Thyroid gland (tissue), 4 donors: ENCODE data around the gene PCK2. TPM values are rescaled to one million over a fixed set of nuclear protein-coding genes. Genes with fewer than 3 reads are reported as not detected.

Experiments
- DNase-seq, 2 donors: peaks; one replicate each; pipeline ENCODE4 v3.0.0-alpha.2; 2019
- H3K27ac ChIP-seq, 3 donors: fragments of 200-600 bp; sonication (generic); 1 replicate in 2 of 3; 2 replicates in 1 of 3; pipeline ENCODE4 v1.5.1; 2016 to 2019; ENCODE audit warnings: mild to moderate bottlenecking in 1 of 3, moderate library complexity in 1 of 3
- H3K27me3 ChIP-seq: fragments of 200-600 bp; sonication (generic); one replicate; pipeline ENCODE4 v1.5.1; 2019
- H3K36me3 ChIP-seq, 2 donors: fragments of 200-600 bp; sonication (generic); one replicate each; pipeline ENCODE4 v1.5.1; 2016 to 2019
- H3K4me1 ChIP-seq, 2 donors: fragments of 200-600 bp; sonication (generic); one replicate each; pipeline ENCODE4 v1.5.1; 2017 to 2019
- H3K4me3 ChIP-seq, 3 donors: fragments of 200-600 bp; sonication (generic); replicated peaks in 1 of 3; 1 replicate in 2 of 3; 2 replicates in 1 of 3; pipeline ENCODE4 v1.5.1; 2016; ENCODE audit warnings: mild to moderate bottlenecking in 1 of 3
- H3K9me3 ChIP-seq: fragments of 200-600 bp; sonication (generic); one replicate; pipeline ENCODE4 v1.5.1; 2017
- CTCF ChIP-seq, 6 experiments: fragments of 200-600 bp in 3 of 6; fragments of 450-650 bp in 3 of 6; sonication (generic) in 3 of 6; IDR thresholded peaks; one replicate each; pipeline ENCODE4 v1.5.1; 2016 to 2019; ENCODE audit warnings: antibody characterized with exemption in 6 of 6, mild to moderate bottlenecking in 2 of 6, inconsistent platforms in 1 of 6, moderate library complexity in 1 of 6
- POLR2A ChIP-seq, 2 donors: fragments of 450-650 bp; IDR thresholded peaks; one replicate each; pipeline ENCODE4 v1.6.1; 2017; ENCODE audit warnings: antibody characterized with exemption in 2 of 2, mild to moderate bottlenecking in 2 of 2, moderate library complexity in 1 of 2
- WGBS, 2 donors: methylation state at CpG; one replicate each; pipeline ENCODE4 v1.1.5; 2017; 5-methylcytosine and 5-hydroxymethylcytosine counted together
- intact Hi-C: fragments of 100-400 bp; cut with DNase I; formaldehyde crosslinking; loops from one replicate; pipeline ENCODE4 v1.15.1; 2023
- total RNA-seq, 4 donors: library from RNA; depleted of rRNA; stranded (reverse); fragments of >200 nt; gene quantifications; one replicate each; pipeline ENCODE4 v1.2.3, GENCODE V29; 2016

The PCK2 gene
- total RNA-seq, 4 donors from 2014 or later = 29.8 to 47.4 (median 39.3) TPM

DNA sequence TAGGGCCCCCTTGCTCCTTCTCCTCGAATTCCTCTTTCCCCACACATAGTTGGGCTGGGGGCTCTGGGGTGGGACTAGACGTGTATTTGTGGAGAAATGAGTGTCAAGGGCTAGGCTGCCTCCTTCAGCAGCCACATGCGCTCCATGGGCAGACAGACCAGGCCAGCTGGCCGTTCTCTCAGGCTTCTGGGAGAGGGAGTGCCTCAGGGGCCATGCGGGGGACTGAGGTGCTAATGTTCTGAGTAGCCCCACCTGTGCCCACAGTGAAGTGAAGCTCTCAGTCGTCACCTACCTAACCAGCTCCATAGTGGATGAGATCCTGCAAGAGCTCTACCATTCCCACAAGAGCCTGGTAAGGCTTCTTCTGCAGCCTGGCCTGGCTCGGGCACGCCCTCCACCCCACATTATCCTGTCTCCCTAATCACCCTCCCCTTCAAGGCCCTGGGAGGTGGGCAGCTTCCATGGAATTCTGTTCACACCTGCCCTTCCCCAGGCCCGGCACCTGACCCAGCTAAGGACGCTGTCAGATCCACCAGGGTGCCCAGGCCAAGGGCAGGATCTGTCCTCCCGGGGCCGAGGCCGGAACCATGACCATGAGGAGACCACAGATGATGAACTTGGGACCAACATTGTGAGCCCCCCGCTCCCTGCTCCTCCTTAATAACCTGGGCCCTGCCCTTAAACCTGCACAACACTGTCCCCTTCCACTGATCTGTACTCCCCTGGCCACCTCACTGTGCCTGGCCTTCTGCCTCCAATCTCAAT, 31.7 kb upstream of the PCK2 start:
- H3K36me3 ChIP-seq = no peaks in the 10 kb centered on the region
- WGBS, 2 donors = 93 to 95% methylated on average over 12 of the region's 14 CpGs
- TF ChIP-seq POLR2A (IDR thresholded peaks at IDR 0.05) = no peak
- intact Hi-C loops = no loop called here
- no peak overlapping the region for H3K4me3 ChIP-seq
- H3K27ac ChIP-seq = no peak overlapping the region
- no peak for DNase-seq
- H3K9me3 ChIP-seq = no peaks in the 10 kb centered on the region
- no peaks in the 10 kb centered on the region for H3K27me3 ChIP-seq
- no peaks in the 10 kb centered on the region for H3K4me1 ChIP-seq

DNA sequence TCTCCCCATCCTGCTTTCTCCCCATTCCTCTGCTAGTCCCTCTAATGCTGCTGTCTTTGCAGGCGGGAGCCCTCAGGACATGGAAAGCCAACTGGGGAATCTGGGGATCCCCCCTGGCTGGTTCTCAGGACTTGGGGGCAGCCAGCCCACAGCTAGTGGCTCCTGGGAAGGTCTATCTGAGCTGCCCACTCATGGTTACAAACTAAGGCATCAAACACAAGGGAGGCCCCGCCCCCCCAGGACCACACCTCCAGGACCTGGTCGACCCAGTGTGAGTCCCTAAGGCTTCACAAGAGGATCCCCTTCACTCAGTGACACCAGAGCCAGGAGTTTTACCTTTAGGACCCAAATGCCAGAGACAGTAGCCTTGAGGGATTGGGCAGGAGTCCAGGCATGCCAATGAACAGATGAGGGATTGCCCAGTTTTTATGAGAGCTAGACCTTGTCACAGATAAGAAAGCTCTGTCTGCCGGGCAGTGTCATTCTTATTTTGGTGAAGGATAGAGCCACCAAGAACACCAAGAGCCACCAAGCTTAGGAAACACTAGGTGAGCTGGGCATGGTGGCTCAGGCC, 30.8 kb upstream of the PCK2 start:
- no peak overlapping the region for H3K27ac ChIP-seq
- H3K27me3 ChIP-seq = no peaks in the 10 kb centered on the region
- H3K9me3 ChIP-seq = no peaks in the 10 kb centered on the region
- no peak for DNase-seq
- intact Hi-C loops = no loop called here
- H3K4me1 ChIP-seq = no peaks in the 10 kb centered on the region
- no peak for TF ChIP-seq CTCF (IDR thresholded peaks at IDR 0.05)
- TF ChIP-seq POLR2A (IDR thresholded peaks at IDR 0.05) = no peak
- H3K36me3 ChIP-seq = no peaks in the 10 kb centered on the region
- no peak overlapping the region for H3K4me3 ChIP-seq
- 80 to 89% methylated on average over 4 of the region's 4 CpGs for WGBS, 2 donors

DNA sequence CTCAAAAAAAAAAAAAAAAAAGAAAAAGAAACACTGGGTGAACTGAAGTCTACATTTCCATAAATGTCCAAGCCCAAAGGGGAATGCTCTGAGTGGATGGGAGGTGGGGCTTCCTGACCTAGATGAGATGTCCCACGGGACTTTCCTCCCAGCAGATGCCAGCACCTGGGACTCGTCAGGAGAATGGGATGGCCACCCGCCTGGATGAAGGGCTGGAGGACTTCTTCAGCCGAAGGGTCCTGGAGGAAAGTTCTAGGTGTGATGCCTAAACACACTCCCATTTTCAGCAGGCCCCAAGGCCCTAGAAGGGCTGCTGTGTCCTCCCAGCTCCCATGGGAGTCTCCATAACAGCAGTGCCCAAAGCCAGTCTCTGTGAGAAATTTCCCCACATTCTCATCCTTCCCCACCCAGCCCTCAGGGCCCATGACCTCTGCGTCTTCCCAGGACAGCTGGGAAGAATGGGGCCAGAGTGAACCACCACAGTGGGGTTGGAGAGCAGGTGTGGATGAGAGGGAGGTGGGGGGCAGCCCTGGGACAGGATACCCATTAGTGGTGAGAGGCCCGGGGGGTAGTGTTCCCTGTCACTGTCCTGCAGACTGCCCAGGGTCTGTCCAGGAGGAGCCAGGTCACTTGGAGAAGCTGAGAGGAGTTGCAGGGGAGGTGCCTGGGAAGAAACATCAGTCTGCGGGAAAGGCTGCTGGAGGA, 29.9 kb upstream of the PCK2 start:
- Histone ChIP-seq H3K9me3 (no peaks in the 10 kb centered on the region), H3K27me3 (no peaks in the 10 kb centered on the region), H3K4me3 (no peak overlapping the region), H3K4me1 (no peaks in the 10 kb centered on the region), H3K27ac (no peak overlapping the region), H3K36me3 (no peaks in the 10 kb centered on the region)
- TF ChIP-seq POLR2A (IDR thresholded peaks at IDR 0.05) = no peak
- TF ChIP-seq CTCF (IDR thresholded peaks at IDR 0.05) = no peak
- intact Hi-C loops = no loop called here
- no peak for DNase-seq
- WGBS, 2 donors = 81 to 91% methylated on average over 6 to 7 of the region's 7 CpGs

GRCh38 chr14:24064856-24065255, 29.3 kb upstream of the PCK2 start:
- TF ChIP-seq POLR2A (IDR thresholded peaks at IDR 0.05) (no peak), CTCF (IDR thresholded peaks at IDR 0.05) (no peak)
- intact Hi-C loops = no loop called here
- no peak for DNase-seq
- no peaks in the 10 kb centered on the region for H3K36me3 ChIP-seq
- no peaks in the 10 kb centered on the region for H3K27me3 ChIP-seq
- no peaks in the 10 kb centered on the region for H3K9me3 ChIP-seq
- no peaks in the 10 kb centered on the region for H3K4me1 ChIP-seq
- 85 to 86% methylated on average over 14 of the region's 15 CpGs for WGBS, 2 donors
- H3K27ac ChIP-seq = no peak overlapping the region
- no peak overlapping the region for H3K4me3 ChIP-seq

- no peaks in the 10 kb centered on the region for H3K4me1 ChIP-seq
- intact Hi-C loops = no loop called here
- no peak overlapping the region for H3K4me3 ChIP-seq
- H3K9me3 ChIP-seq = no peaks in the 10 kb centered on the region
- H3K27ac ChIP-seq = no peak overlapping the region
- no peaks in the 10 kb centered on the region for H3K27me3 ChIP-seq
- H3K36me3 ChIP-seq = no peaks in the 10 kb centered on the region
- DNase-seq = no peak
- TF ChIP-seq POLR2A (IDR thresholded peaks at IDR 0.05) = no peak
- TF ChIP-seq CTCF (IDR thresholded peaks at IDR 0.05) = no peak
- WGBS, 2 donors = 58 to 66% methylated on average over 8 of the region's 8 CpGs
Observed at GRCh38 chr14:24065408-24065807, 28.7 kb upstream of the PCK2 start.
